GM18505 (cell line): ENCODE data around the gene ATP5F1E.

Source experiments
- ATAC-seq: cut with Tn5 transposase; IDR thresholded peaks from one replicate; pipeline ENCODE4 v1.9.1; 2021; ENCODE audit not compliant: unreplicated experiment
- POLR2A ChIP-seq: IDR thresholded peaks from 4 replicates; pipeline ENCODE4 v1.6.1; 2011; ENCODE audit warnings: borderline replicate concordance; ENCODE audit not compliant: insufficient read depth, insufficient read length; ENCODE audit errors: extremely low read depth

Gene ATP5F1E

GRCh38 chr20:59008715-59009336 lies 23.3 kb downstream of the ATP5F1E start:
- ATAC-seq, result no peak

GRCh38 chr20:59007665-59008511 lies 24.2 kb downstream of the ATP5F1E start:
- ATAC-seq, result peak; percentile 29
- peak; percentile 58 for TF ChIP-seq POLR2A

More at GRCh38 chr20:59008715-59009336, 23.3 kb downstream of the ATP5F1E start:
- TF ChIP-seq POLR2A, result no peak

- peak; percentile 28 for ATAC-seq
- TF ChIP-seq POLR2A, result peak; percentile 89
Measured at GRCh38 chr20:59006864-59007664, 25.1 kb downstream of the ATP5F1E start, which contains the start of gene CTSZ. Gene CTSZ, minus strand, starts transcription at chr20:59007254. Its CDS starts 126 bp downstream, at chr20:59007128.

GRCh38 chr20:59006167-59006863 lies 25.8 kb downstream of the ATP5F1E start:
- TF ChIP-seq POLR2A, result no peak
- no peak for ATAC-seq

GRCh38 chr20:59005523-59006166 lies 26.5 kb downstream of the ATP5F1E start:
- no peak for TF ChIP-seq POLR2A
- no peak for ATAC-seq

- TF ChIP-seq POLR2A, result peak; percentile 83
- peak; percentile 47 for ATAC-seq
Measured at GRCh38 chr20:59004763-59005522, 27.2 kb downstream of the ATP5F1E start.

- TF ChIP-seq POLR2A, result no peak
- ATAC-seq, result no peak
Measured at GRCh38 chr20:59004493-59004762, 27.7 kb downstream of the ATP5F1E start.

GRCh38 chr20:59003836-59004492 lies 28.2 kb downstream of the ATP5F1E start:
- no peak for TF ChIP-seq POLR2A
- ATAC-seq, result no peak

- ATAC-seq, result no peak
- TF ChIP-seq POLR2A, result no peak
Measured at GRCh38 chr20:59002874-59003399, 29.2 kb downstream of the ATP5F1E start.

- ATAC-seq, result no peak
- TF ChIP-seq POLR2A, result no peak
Measured at GRCh38 chr20:59002388-59002787, 29.7 kb downstream of the ATP5F1E start.

- TF ChIP-seq POLR2A, result no peak
- no peak for ATAC-seq
Measured at GRCh38 chr20:59001449-59002171, 30.5 kb downstream of the ATP5F1E start.

GRCh38 chr20:59001068-59001448 lies 31.1 kb downstream of the ATP5F1E start:
- no peak for ATAC-seq
- TF ChIP-seq POLR2A, result no peak
